DOHH2 (cell line): ENCODE results near the gene SLC12A7.

ENCODE experiments used
- H3F3A ChIP-seq: fragments of 200-600 bp; sonication (generic), shearing (Covaris generic); 2 replicates; pipeline ENCODE4 v1.6.0; 2016; ENCODE audit warnings: antibody characterized with exemption, mild to moderate bottlenecking; ENCODE audit not compliant: control insufficient read depth, insufficient read depth
- H3K27ac ChIP-seq: fragments of 200-600 bp; sonication (generic); 2 replicates; pipeline ENCODE4 v1.5.1; 2014; ENCODE audit warnings: low read depth, mild to moderate bottlenecking, low read length, moderate library complexity
- H3K27me3 ChIP-seq: fragments of 200-600 bp; sonication (generic); 2 replicates; pipeline ENCODE4 v1.6.1; 2014; ENCODE audit warnings: mild to moderate bottlenecking, low read length, mixed read lengths; ENCODE audit not compliant: control insufficient read depth
- H3K36me3 ChIP-seq: fragments of 200-600 bp; sonication (generic); 2 replicates; pipeline ENCODE4 v1.6.1; 2014; ENCODE audit warnings: mild to moderate bottlenecking, low read length, moderate library complexity, mixed read lengths; ENCODE audit not compliant: control insufficient read depth
- H3K4me1 ChIP-seq: fragments of 200-600 bp; sonication (generic); 2 replicates; pipeline ENCODE4 v1.6.1; 2014; ENCODE audit warnings: mild to moderate bottlenecking, low read length, mixed read lengths; ENCODE audit not compliant: control insufficient read depth
- H3K4me2 ChIP-seq: fragments of 200-600 bp; sonication (generic); 2 replicates; pipeline ENCODE4 v1.6.0; 2014; ENCODE audit warnings: mild to moderate bottlenecking, low read length, moderate library complexity
- H3K4me3 ChIP-seq: fragments of 200-600 bp; sonication (generic); 2 replicates; pipeline ENCODE4 v1.5.1; 2014; ENCODE audit warnings: mild to moderate bottlenecking, low read length, mixed read lengths
- H3K79me2 ChIP-seq: fragments of 200-600 bp; sonication (generic); 2 replicates; pipeline ENCODE4 v1.6.1; 2014; ENCODE audit warnings: mild to moderate bottlenecking, low read length, mixed read lengths; ENCODE audit not compliant: control insufficient read depth
- H3K9me2 ChIP-seq: fragments of 200-600 bp; sonication (generic); replicated peaks from 2 replicates; pipeline ENCODE4 v1.6.1; 2014; ENCODE audit warnings: mild to moderate bottlenecking, low read length, mixed read lengths; ENCODE audit not compliant: control insufficient read depth
- H3K9me3 ChIP-seq: fragments of 200-600 bp; sonication (generic); 2 replicates; pipeline ENCODE4 v1.6.1; 2014; ENCODE audit warnings: antibody characterized with exemption, low read length, mixed read lengths; ENCODE audit not compliant: control insufficient read depth, insufficient read depth
- H4K20me1 ChIP-seq: fragments of 200-600 bp; sonication (generic); 2 replicates; pipeline ENCODE4 v1.6.0; 2014; ENCODE audit warnings: low read depth, mild to moderate bottlenecking, antibody characterized with exemption, low read length, moderate library complexity; ENCODE audit not compliant: control insufficient read depth, insufficient read depth
- EZH2phosphoT487 ChIP-seq: fragments of 200-600 bp; sonication (generic); IDR thresholded peaks from 2 replicates; pipeline ENCODE4 v1.6.1; 2017; ENCODE audit warnings: borderline replicate concordance, mild to moderate bottlenecking, antibody characterized with exemption, low read length, moderate library complexity, mixed read lengths
- TF ChIP-seq, protein P1 (sequence below): fragments of 200-600 bp; sonication (generic); IDR thresholded peaks from one replicate; pipeline ENCODE4 v1.5.1; 2014; ENCODE audit warnings: antibody characterized with exemption, mild to moderate bottlenecking, low read depth, low read length; ENCODE audit not compliant: poor library complexity, severe bottlenecking

Gene SLC12A7

DNA sequence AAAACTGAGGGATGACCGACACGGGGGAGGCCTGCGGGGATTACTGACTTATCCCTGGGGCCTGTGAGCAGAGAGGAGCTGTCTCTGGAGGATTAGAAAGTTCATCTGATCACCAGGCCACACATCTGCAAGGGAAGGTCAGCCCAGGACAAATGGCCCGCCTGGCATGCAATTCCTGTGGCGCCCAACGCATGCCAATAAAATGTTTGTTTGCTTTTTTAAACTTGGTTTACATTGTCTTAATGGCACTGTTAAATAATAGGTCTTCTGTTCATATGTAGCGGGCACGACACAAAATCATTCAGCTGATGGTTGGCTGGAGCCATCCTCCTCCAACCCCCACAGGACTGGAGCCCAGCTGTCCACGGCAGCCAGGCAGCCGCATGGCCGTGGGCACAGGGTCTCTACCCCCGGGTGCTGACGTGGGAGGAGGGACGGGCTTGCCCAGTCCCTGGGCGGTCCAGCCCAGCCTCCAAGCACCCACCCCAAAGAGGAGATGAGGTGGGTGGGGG, 41.0 kb upstream of the SLC12A7 start:
- Histone ChIP-seq H3K79me2 (no peaks in the 10 kb centered on the region), H3K36me3 (no peaks in the 10 kb centered on the region), H3K9me3 (no peaks in the 10 kb centered on the region), H3K4me2 (no peak overlapping the region), H3K9me2 (no peaks in the 10 kb centered on the region), H3F3A (no peaks in the 10 kb centered on the region), H3K27me3 (0 out of 2 replicates have a peak, but pooled peaks cover 11% of the 10 kb centered on the region), H3K4me1 (peaks cover 5% of the 10 kb centered on the region), H3K27ac (no peak overlapping the region), H4K20me1 (no peaks in the 10 kb centered on the region), H3K4me3 (no peak overlapping the region)
- no peak for TF ChIP-seq EZH2phosphoT487
- TF ChIP-seq, protein P1, sequence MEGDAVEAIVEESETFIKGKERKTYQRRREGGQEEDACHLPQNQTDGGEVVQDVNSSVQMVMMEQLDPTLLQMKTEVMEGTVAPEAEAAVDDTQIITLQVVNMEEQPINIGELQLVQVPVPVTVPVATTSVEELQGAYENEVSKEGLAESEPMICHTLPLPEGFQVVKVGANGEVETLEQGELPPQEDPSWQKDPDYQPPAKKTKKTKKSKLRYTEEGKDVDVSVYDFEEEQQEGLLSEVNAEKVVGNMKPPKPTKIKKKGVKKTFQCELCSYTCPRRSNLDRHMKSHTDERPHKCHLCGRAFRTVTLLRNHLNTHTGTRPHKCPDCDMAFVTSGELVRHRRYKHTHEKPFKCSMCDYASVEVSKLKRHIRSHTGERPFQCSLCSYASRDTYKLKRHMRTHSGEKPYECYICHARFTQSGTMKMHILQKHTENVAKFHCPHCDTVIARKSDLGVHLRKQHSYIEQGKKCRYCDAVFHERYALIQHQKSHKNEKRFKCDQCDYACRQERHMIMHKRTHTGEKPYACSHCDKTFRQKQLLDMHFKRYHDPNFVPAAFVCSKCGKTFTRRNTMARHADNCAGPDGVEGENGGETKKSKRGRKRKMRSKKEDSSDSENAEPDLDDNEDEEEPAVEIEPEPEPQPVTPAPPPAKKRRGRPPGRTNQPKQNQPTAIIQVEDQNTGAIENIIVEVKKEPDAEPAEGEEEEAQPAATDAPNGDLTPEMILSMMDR = no peak

DNA sequence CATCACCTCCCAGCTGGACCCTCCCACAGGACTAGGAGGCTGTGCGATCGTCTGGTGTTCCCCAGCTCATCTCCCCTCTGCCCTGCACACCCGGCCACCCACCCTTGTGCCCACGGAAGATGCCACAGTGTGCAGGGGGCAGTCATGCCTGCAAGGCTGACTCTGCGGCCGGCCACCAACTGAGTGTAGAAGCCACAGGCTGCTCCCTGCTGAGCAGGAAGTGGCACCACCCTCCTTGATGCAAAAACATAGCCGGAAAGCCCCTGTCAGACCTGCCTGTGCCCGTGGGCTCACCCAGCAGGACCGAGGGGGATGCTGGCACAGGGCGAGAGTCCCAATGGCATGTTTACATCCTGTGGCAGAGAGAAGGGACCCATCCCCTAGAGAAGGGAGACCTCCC, 40.3 kb upstream of the SLC12A7 start:
- no peak overlapping the region for H3K4me3 ChIP-seq
- H3K36me3 ChIP-seq = no peaks in the 10 kb centered on the region
- H3K4me1 ChIP-seq = peaks cover 5% of the 10 kb centered on the region
- 0 out of 2 replicates have a peak, but pooled peaks cover 11% of the 10 kb centered on the region for H3K27me3 ChIP-seq
- H3F3A ChIP-seq = no peaks in the 10 kb centered on the region
- no peaks in the 10 kb centered on the region for H4K20me1 ChIP-seq
- no peaks in the 10 kb centered on the region for H3K79me2 ChIP-seq
- no peak overlapping the region for H3K4me2 ChIP-seq
- no peak overlapping the region for H3K27ac ChIP-seq
- TF ChIP-seq, protein P1 = no peak
- no peak for TF ChIP-seq EZH2phosphoT487
- no peaks in the 10 kb centered on the region for H3K9me2 ChIP-seq
- no peaks in the 10 kb centered on the region for H3K9me3 ChIP-seq

DNA sequence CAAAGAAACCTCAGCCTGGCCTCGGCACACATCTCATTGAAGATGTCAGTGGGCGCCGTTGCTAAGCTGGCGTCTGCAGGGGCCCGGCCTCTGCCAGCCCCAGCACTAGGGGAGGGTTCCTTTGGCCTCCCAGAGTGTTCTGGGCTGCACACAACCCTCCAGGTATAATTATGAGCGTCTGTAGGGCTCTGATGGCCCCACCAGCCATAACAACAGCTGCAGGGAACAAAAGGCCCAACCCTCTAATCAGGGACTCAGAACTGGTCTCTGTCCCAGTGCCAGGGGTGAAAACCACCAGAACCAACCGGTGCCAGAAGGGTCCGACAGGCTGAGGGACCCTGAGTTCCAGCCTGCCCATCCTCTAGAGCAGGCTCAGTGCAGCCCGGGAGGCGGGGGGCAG, 39.5 kb upstream of the SLC12A7 start:
- peaks cover 5% of the 10 kb centered on the region for H3K4me1 ChIP-seq
- H3K36me3 ChIP-seq = no peaks in the 10 kb centered on the region
- H3K79me2 ChIP-seq = no peaks in the 10 kb centered on the region
- H3K9me2 ChIP-seq = no peaks in the 10 kb centered on the region
- no peak overlapping the region for H3K4me3 ChIP-seq
- TF ChIP-seq, protein P1 = no peak
- H3F3A ChIP-seq = no peaks in the 10 kb centered on the region
- 0 out of 2 replicates have a peak, but pooled peaks cover 11% of the 10 kb centered on the region for H3K27me3 ChIP-seq
- H4K20me1 ChIP-seq = no peaks in the 10 kb centered on the region
- no peak overlapping the region for H3K27ac ChIP-seq
- H3K9me3 ChIP-seq = no peaks in the 10 kb centered on the region
- H3K4me2 ChIP-seq = no peak overlapping the region

DNA sequence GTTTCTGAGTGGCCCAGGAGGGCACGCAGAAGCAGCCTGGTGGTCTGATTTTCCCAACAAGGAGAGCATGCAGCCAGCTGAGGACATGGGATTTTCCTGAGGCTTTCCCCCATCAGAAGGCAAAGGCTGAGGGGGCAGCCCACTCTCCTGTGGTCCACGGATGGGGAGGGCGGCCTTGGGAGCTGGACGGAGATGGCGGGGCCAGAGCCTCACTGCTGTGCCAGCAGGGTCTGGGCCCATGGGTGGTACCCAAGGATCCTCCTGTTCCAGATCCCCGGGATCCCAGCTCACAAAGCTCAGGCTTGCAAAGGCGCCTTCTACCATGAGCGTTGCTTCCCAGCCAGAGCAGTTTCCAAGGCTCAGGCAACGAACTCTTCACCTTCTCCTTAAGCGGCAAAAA, 39.0 kb upstream of the SLC12A7 start:
- no peak overlapping the region for H3K4me2 ChIP-seq
- H3K4me1 ChIP-seq = peaks cover 5% of the 10 kb centered on the region
- no peaks in the 10 kb centered on the region for H4K20me1 ChIP-seq
- H3K27ac ChIP-seq = no peak overlapping the region
- H3F3A ChIP-seq = no peaks in the 10 kb centered on the region
- H3K4me3 ChIP-seq = no peak overlapping the region
- 0 out of 2 replicates have a peak, but pooled peaks cover 11% of the 10 kb centered on the region for H3K27me3 ChIP-seq
- no peak for TF ChIP-seq EZH2phosphoT487
- TF ChIP-seq, protein P1 = no peak
- no peaks in the 10 kb centered on the region for H3K79me2 ChIP-seq
- no peaks in the 10 kb centered on the region for H3K9me3 ChIP-seq
- no peaks in the 10 kb centered on the region for H3K9me2 ChIP-seq
- no peaks in the 10 kb centered on the region for H3K36me3 ChIP-seq
